GM19035 (cell line): ENCODE data around the gene GMPPA.
A peak's percentile ranks its signal among the peaks of the same experiment; 100 is the strongest.

Source experiments
- ATAC-seq: cut with Tn5 transposase; IDR thresholded peaks from one replicate; pipeline ENCODE4 v1.9.1; 2021; ENCODE audit not compliant: unreplicated experiment

The GMPPA gene

DNA sequence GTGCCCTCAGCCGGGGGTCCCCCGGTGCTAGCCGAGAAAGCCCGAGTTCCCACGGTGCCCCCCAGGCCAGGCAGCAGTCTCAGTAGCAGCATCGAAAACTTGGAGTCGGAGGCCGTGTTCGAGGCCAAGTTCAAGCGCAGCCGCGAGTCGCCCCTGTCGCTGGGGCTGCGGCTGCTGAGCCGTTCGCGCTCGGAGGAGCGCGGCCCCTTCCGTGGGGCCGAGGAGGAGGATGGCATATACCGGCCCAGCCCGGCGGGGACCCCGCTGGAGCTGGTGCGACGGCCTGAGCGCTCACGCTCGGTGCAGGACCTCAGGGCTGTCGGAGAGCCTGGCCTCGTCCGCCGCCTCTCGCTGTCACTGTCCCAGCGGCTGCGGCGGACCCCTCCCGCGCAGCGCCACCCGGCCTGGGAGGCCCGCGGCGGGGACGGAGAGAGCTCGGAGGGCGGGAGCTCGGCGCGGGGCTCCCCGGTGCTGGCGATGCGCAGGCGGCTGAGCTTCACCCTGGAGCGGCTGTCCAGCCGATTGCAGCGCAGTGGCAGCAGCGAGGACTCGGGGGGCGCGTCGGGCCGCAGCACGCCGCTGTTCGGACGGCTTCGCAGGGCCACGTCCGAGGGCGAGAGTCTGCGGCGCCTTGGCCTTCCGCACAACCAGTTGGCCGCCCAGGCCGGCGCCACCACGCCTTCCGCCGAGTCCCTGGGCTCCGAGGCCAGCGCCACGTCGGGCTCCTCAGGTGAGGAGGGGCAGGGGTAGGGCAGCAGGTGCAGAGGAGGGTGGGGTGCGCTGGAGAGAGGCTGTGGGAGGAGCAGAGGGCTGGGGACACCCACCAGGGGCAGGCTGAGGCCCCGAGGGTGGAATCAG is 14.1 kb upstream of the GMPPA start:
- ATAC-seq = no peak

DNA sequence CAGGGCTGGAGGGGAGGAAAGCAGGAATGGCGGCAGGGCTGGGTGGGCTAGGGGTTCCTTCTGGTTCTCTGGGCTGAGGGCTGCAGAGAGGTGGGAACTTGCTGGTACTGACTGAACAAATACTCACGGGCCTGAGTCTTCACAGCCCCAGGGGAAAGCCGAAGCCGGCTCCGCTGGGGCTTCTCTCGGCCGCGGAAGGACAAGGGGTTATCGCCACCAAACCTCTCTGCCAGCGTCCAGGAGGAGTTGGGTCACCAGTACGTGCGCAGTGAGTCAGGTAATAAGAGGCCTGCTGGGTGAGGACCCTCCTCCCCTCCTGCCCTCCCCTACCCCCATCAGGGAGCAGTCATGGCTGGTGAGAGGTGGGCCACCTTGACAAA is 13.5 kb upstream of the GMPPA start:
- no peak for ATAC-seq

DNA sequence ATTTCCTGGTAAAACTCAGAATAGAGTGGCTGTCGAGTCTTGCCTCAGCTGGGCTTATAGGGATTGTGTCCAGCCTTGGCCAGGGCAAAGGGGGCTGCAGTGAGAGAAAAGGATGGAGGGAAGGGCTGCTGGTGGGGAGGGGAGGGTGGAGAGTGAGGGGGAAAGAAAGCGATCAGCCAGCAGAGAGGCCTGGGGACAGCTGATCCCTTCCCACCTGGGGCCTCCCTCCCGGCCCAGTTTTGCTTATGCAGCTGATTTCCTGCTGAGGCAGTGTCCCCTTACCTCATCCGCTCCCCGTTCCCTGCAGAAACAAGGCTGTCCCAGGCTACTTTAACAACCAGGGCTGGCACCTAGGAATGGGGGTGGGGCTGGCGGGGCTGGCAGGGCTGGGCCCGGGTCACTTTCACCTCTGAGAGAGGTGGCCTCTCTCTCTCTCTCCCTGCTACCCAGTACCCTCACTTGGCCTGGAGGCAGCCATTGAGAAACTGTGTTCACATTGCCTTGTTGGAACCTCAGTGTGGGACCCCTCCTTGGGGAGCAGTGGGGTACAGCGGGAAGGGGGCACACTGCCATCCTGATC is 12.2 kb upstream of the GMPPA start:
- ATAC-seq = no peak

DNA sequence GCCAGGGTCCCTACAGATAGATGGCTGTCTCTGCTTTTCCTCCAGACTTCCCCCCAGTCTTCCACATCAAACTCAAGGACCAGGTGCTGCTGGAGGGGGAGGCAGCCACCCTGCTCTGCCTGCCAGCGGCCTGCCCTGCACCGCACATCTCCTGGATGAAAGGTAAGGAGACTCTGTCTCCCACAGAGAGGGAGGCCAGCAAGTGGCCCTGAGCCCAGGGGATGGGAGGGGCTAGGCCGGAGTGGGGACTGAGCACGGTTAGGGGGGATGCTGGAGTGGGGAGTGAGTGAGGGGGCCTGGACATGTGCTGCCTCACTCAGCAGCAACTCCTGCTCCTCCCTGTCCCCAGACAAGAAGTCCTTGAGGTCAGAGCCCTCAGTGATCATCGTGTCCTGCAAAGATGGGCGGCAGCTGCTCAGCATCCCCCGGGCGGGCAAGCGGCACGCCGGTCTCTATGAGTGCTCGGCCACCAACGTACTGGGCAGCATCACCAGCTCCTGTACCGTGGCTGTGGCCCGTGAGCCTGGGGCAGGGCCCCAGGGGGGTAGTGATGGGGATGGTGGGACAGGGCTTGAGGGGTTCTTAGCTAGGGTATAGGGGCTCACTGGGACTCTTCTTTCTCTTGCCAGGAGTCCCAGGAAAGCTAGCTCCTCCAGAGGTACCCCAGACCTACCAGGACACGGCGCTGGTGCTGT is 10.4 kb upstream of the GMPPA start:
- ATAC-seq = no peak

DNA sequence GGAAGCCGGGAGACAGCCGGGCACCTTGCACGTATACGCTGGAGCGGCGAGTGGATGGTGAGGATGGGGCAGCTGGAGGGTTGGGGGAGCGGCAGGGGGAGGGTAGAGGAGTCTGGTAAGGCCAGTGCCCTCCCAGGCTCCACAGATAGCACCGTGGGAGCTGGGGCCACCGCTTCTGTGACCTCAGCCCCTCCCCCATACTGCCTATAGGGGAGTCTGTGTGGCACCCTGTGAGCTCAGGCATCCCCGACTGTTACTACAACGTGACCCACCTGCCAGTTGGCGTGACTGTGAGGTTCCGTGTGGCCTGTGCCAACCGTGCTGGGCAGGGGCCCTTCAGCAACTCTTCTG is 9.9 kb upstream of the GMPPA start:
- no peak for ATAC-seq

DNA sequence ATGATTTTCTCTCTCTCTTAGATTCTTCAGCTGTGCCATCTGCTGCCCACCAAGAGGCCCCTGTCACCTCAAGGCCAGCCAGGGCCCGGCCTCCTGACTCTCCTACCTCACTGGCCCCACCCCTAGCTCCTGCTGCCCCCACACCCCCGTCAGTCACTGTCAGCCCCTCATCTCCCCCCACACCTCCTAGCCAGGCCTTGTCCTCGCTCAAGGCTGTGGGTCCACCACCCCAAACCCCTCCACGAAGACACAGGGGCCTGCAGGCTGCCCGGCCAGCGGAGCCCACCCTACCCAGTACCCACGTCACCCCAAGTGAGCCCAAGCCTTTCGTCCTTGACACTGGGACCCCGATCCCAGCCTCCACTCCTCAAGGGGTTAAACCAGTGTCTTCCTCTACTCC is 9.4 kb upstream of the GMPPA start:
- no peak for ATAC-seq

DNA sequence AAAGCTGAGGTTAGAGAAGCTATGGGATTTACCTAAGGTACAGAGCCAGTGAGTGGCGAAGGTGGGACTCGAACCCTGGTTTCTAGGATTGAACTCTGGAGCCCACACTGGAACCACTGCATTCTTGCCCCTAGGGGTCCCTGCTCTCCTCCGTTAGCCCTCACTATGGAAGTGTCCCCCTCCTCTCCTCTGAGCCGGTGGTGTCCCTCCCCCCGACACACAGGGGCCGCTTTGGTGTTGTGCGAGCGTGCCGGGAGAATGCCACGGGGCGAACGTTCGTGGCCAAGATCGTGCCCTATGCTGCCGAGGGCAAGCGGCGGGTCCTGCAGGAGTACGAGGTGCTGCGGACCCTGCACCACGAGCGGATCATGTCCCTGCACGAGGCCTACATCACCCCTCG is 8.5 kb upstream of the GMPPA start:
- no peak for ATAC-seq

DNA sequence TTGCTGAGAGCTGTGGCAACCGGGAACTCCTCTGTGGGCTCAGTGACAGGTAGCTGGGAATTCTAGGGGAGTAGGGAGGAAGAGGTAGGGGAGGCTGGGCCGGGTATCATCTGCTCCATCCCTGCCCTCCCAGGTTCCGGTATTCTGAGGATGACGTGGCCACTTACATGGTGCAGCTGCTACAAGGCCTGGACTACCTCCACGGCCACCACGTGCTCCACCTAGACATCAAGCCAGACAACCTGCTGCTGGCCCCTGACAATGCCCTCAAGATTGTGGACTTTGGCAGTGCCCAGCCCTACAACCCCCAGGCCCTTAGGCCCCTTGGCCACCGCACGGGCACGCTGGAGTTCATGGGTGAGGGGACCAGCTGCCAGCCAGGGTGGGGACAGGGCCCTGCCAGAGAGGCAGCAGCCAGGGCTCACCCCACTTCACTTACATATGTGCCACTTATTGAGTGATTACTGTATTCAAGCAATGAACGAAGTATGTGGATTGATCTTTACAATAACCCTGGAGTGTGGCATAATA is 8.0 kb upstream of the GMPPA start:
- no peak for ATAC-seq

DNA sequence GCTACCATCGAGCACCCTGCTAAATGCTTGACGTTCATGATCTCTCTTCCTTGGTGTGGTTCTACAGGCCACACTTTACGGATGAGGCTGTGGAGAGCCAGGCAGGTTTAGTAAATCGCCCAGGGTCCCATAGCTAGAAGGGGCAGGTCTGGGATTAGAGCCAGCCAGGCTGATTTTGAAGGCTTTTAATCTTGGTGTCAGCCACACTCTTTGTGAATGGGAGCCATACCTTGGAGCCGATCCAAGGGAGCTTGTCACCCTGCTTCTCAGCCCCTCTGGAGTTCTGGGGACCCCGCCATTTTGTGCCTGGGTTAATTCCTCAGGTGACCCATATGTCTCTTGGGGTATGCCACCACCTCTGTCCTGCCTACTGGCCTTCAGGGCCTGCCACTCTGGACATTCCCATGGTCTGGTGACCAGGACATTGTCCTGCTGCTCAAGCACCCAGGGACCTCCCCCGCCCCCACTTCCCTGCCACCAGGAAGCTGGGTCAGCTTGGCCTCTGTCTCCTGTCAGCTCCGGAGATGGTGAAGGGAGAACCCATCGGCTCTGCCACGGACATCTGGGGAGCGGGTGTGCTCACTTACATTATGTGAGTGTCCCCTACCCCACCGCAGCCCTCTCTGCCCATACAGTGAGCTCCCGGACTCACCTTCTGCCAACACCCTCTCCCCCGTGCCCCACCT is 7.3 kb upstream of the GMPPA start:
- ATAC-seq = no peak

DNA sequence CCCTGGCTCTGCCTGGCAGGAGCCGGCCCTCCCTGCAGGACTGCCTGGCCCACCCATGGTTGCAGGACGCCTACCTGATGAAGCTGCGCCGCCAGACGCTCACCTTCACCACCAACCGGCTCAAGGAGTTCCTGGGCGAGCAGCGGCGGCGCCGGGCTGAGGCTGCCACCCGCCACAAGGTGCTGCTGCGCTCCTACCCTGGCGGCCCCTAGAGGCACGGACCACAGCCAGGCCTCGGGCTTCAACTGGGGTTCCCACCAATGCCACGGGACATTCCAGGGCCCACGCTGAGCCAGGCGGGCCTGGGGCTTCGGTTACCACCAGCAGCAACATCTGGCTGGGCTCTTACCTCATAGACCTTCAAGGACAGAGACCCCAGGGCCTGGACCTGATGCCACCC is 6.1 kb upstream of the GMPPA start:
- ATAC-seq = no peak

DNA sequence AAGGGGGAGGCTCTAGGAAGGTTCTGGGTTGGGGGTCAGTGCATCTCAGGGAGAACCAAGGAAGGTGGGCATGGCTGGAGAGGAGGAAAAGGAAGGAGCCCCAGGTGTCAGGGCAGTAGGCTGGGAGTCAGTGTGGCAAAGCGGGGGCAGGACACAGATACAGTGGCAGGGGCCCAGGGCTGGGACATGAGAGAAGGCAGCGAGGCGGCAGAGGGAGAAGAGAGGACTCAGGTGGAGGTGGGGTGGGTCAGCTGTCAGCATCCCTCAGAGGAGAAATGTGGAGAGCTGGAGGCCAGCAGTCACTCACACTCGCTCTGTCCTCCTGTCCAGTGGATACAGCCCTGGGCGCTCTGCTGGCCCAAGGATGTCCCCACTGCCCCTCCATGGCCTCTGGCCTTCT is 5.6 kb upstream of the GMPPA start:
- no peak for ATAC-seq

DNA sequence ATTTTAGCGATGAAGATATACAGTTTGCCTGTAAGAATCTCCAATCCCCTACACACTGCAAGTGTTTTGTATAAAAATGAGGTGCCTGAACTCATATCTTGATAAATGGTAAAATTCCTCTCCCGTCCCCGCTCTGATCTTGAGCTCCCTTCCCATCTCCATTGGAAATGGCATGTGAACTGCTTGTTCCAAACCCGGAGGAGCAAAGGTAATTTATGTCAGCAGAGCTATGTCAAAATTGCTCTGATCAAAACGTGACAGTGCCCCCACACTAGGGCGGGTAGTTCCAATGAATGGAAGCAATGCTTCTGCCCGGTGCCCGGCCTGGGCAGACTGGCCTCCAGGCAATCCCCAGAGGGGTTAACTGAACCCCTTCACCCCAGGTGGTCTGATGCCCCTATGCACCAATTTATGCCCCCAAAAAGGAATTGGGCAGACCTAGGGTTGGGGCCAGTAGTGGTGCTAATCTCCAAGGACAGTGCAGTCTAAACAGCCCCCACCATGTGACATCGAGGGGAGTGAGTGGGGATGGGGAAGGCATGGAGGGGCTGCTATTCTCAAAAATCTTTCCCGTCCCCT is 3.6 kb upstream of the GMPPA start:
- ATAC-seq = no peak

DNA sequence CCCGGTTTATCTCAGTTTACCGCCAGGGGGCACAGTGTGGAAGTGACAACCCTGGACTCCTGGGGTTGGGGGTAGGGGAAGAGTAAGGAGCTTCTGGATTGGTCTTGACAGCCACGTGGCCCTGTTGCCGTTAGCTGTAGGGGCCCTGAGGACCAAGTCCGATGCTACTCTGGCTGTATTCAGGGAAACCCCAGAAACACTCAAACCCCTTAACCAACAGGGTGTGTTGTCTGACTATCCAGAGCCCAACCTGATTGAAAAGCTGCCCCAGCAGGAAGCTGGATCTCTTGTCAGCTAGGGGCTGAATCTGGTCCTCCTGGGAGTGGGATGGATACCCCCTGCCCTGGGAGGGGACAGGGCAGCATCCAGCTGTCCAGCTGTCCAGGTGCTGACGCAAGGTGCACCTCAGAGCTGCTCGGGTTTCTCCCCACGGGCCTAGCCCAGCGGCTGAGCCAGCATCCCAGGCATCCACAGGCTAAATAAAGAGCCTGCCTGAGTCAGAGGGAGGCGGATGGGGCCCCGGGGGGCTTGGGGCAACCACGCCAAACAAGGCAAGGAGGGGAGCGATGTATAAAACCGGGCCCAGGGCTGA is 3.1 kb upstream of the GMPPA start:
- ATAC-seq = no peak

DNA sequence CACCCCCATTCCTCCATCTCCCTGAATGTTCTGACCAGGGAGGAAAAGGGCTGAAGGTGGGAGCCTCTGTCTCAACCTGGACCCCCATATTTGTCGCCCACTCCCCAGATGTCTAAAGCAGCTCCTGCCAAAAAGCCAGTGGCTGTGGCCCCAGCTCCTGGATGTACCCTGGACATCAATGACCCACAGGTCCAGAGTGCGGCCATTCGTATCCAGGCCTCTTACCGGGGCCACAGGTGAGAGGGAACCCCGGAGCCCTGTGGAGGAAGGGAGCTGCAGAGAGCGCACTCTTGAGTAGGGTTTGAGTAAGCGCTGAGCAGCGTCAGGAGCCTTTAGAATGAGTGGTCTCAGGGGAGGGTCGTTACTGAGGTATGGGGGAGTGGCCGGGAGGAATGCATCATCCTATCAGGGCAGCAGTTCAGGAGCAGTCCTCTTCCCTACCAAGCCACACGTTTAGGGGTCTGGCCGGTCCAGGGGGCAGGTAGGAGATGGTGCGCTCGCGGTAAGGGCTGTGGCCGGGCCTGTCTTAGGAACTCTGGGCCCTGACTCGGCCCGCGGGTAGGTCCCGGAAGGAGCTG is 2.4 kb upstream of the GMPPA start:
- ATAC-seq = no peak

DNA sequence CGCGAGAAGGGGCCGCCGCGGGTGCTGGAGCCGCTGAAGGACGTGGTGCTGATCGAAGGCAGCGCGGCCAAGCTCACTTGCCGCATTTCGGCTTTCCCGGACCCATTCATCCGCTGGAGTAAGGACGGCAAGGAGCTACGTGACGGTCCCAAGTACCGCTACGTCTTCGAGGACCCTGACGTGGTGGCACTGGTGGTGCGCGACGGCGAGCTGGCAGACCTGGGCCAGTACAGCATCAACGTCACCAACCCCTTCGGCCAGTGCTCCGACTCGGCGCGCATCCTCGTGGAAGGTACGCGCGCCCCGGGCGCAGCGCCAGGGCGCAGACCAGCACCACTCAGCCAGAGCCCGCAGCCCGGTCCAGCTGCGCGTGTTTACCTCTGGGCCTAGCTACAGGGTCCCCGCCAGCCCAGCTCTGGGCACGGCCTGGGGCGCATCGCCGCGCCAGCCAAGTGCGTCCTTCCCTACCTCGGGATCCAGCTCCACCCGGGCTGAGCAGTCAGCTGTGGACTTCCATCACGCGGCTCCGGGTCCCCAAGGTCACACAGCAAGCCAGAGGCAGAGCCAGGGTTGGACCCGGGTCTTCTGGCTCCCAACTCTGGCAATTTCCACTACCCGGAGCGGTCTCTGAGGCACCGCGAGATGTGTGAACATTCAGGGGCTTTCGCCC is 1.7 kb upstream of the GMPPA start:
- no peak for ATAC-seq

DNA sequence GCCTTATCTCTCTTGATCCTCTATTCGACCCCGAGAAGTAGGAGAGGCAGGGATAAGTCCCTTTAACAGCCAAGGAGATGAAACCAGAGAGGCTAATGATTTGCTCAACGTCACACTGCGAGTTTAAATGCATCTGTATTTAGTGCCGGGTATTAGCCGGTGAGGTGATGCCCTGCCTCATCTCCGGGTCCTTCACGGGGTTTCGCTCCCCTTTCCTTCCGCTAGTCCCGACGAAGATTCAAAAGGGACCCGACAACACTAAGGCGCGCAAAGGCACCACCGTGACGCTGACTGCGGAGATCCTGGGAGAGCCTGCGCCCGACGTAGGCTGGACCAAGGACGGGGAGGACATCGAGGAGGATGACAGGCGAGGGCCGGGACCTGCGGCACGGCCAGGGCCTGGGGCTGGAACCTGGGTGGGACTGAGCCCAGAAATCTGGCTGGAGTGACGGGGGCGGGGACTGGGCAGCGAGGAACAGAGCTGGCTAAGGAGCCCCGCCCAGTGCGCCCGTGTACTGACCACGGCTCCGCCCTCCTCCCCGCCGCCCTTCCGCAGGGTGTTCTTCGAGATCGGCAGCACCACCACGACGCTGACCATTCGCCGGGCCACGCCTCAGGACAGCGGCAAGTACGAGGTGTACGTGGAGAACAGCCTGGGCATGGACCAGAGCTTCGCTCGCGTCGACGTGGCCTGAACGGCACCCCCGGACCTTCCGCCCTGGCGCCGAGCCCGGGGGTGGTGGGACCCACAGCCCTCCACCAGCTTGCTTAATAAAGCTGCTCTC is 1.0 kb upstream of the GMPPA start:
- ATAC-seq = peak; percentile 33

DNA sequence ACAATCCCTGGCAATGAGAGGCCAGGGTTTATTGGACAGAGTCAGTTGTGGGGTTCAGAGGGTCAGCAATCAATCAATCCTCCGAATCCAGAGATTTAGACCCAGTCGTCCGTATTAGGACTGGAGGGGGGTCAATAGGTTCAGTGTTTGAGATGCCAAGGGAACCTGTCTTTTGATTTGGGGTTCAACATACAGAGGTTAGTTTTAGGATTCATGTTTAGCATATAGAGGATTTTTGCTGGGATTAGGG is 292 bp downstream of the GMPPA start:
- ATAC-seq = no peak

DNA sequence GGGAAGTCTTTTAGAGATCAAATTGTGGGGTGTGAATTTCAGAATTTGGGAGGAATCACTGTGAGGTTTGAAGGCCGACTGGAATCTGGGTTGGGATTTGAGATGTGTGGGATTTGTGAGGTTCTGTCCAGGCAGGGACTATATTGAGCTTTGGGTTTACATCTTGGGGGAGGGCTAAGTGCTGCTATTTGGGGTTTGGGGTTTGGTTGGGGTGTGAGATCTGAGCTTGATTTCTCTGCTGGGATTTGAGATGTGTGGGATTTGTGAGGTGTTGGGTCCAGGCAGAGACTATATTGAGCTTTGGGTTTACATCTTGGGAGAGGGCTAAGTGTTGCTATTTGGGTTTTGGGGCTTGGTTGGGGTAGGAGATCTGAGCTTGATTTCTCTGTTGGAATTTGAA is 864 bp downstream of the GMPPA start:
- no peak for ATAC-seq

DNA sequence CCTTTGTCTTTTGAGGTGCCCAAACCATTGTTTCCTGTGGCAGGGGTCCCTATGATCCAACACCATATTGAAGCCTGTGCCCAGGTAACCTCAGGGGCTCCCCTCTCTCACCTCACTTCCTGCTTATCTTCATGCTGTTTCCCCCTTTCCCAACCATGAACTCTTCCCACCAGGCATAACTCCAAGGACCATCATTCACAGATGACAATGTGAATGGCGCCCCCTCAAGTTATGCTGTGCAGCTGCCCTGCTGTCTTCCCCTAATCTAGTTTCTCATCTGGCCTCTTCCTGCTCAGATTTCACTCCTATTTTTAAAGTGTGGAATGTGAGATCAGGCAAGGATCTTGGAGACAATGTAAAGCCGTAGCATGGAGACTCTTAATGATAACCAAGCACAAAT is 1.4 kb downstream of the GMPPA start:
- ATAC-seq = no peak
